Measurements from ENCODE around the gene FHIP2A.

FHIP2A gene

GRCh38 chr10:114857922-114858629, 36.5 kb downstream of the FHIP2A start:
- no peak for DNase-seq

DNA sequence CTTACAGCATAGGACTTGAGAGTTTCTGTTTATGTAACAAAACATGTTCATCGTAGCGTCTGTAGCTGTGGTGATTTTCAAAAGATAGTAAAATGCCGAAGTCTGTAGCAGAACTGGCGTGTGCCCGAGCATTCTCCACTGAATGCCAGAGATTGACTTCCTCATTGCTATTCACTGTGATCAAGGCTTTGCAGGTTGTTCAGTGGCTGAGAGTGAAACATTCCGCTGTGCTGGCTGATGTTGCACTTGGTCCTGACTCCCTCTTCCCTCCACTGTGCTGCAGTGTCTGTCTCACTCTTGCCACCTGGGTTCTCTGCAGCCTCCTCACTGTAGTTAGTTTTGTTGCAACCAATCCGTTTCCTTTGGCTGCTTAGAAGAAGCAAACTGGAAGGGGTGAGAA, 37.6 kb downstream of the FHIP2A start:
- DNase-seq, result no peak

GRCh38 chr10:114862456-114862855, 40.9 kb downstream of the FHIP2A start:
- DNase-seq, result no peak

GRCh38 chr10:114867365-114867764, 45.8 kb downstream of the FHIP2A start:
- DNase-seq, result no peak

GRCh38 chr10:114868870-114869519, 47.4 kb downstream of the FHIP2A start:
- peak; percentile 45 for DNase-seq

DNA sequence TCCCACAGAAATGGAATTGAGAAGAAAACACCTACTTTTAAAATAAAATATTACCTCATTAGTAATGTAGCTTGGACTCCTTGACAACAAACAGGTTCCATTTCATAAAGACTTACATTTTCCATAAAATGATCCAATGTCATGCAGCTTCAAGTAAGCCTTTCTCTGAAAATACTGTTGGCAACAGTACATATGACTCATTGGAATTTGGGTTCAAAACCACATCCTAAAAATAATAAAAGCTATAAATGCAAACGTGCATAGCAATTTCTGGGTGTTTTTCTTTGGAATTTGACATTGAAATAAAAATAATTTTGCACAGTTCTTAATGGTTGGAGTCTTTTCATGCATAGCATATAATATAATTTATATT, 47.9 kb downstream of the FHIP2A start:
- peak; percentile 90 for DNase-seq

DNA sequence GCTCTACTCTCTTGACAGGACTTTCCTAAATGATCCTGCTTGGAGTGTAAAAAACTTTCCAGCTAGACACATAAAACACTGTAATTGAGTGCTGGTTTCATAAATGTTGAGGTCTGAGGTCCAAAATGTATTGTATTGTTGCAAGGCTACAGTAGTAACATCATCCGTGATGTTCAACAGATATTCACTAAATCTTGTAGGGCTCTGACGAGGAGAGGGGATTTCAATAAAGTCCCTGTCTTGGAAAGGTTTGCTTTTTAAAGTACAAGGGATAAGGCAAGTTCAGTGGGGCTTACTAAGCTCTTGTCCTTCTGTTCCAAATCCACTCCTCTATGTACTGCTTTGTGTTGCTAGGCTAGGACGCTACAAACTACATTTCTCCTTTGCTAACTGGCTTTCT, 48.9 kb downstream of the FHIP2A start:
- no peak for DNase-seq

GRCh38 chr10:114871379-114871778, 49.8 kb downstream of the FHIP2A start:
- no peak for DNase-seq
